Fibroblast of the aortic adventitia (primary cell): ENCODE measurements around the gene MIPOL1. TPM values are rescaled to one million over a fixed set of nuclear protein-coding genes. Genes with fewer than 3 reads are reported as not detected.

ENCODE experiments used
- DNase-seq: peaks from one replicate; pipeline ENCODE4 v3.0.0-alpha.2; 2010; ENCODE audit warnings: low read depth
- H3K4me3 ChIP-seq: 2 replicates; pipeline ENCODE4 v1.5.1; 2011; ENCODE audit warnings: low read depth, mild to moderate bottlenecking, control low read depth, low read length, moderate library complexity
- CTCF ChIP-seq: IDR thresholded peaks from 2 replicates; pipeline ENCODE4 v1.5.1; 2011; ENCODE audit warnings: mild to moderate bottlenecking, low read length, control low read depth, inconsistent platforms; ENCODE audit not compliant: insufficient read depth
- total RNA-seq: library from RNA; depleted of rRNA; stranded (reverse); fragments of >200 nt; gene quantifications from 2 replicates; pipeline ENCODE4 v1.2.3, GENCODE V29; 2012; ENCODE audit warnings: low replicate concordance

The MIPOL1 gene
- total RNA-seq, 1 donor = 12.5 TPM

- no peak overlapping the region for H3K4me3 ChIP-seq
- DNase-seq = no peak
- TF ChIP-seq CTCF = no peak
Measured at GRCh38 chr14:37569729-37570128, 372.0 kb downstream of the MIPOL1 start.

GRCh38 chr14:37571391-37571790, 373.7 kb downstream of the MIPOL1 start:
- DNase-seq = no peak
- no peak overlapping the region for H3K4me3 ChIP-seq
- no peak for TF ChIP-seq CTCF

GRCh38 chr14:37573356-37573755, 375.6 kb downstream of the MIPOL1 start:
- no peak for TF ChIP-seq CTCF
- H3K4me3 ChIP-seq = no peak overlapping the region
- DNase-seq = no peak

DNA sequence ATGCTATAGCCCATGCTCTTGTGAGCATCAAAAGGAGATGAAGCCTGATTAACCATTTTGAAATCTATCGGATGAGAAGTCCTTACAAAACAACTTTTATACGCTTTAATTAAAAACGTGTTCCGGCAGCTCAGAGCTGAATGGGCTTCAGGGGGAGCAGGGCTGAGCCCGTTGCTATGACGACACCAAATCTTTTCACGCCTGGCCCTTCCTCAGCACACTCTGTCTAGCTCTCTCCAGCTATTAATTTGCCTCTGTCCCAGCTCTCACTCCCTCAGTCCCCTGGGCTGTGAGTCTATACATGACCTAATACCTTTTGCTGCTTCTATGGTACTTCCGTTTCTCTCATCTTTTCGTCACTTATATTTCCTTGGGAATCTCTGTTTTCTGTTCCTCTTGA, 381.5 kb downstream of the MIPOL1 start:
- H3K4me3 ChIP-seq = no peak overlapping the region
- TF ChIP-seq CTCF = no peak
- DNase-seq = no peak

- no peak for DNase-seq
Measured at GRCh38 chr14:37580146-37580545, 382.4 kb downstream of the MIPOL1 start.

DNA sequence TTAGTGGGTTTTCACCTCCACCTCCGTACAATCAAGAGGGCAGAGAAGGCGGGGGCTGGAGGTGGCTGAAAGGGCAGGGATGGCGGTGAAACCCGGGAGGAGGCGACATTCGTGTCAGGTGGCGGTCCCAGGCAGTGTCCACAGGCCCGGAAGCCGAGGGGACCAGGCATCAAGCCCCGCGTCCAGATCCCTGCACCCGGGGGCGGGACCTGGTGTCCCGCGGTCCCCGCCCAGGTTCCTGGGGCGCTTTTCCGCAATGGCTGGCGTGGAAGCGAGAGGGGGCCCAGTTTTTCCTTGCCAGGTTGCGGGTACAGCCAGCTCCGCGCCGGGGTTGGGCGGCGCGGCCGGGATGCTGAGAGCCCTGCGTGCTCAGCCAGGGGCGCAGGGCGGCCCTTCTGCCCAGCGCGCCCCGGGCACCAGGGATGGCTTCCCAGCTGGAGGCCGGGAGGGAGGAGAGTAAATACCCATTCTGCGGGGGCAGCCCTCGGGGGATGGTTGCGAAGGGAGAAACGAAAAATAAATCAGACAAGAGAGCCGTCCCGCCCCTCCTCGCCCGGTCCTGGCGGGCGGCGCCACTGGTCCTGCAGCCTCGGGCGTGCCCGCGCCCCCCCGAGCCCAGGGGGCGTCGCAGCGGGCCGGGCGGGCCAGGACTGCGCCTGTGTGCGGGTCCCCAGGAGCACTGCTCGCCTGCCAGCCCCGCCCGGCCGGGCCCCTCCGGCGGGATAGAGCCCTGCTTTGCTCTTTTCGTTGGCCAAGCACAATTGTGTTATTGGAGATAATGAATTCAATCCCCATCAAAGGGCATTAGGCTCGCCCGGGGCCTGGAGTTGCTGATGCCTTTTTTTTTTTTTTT, 385.8 kb downstream of the MIPOL1 start:
- no peak for DNase-seq
- TF ChIP-seq CTCF = no peak
- no peak overlapping the region for H3K4me3 ChIP-seq

More at GRCh38 chr14:37580146-37580545, 382.4 kb downstream of the MIPOL1 start:
- TF ChIP-seq CTCF = no peak
- no peak overlapping the region for H3K4me3 ChIP-seq
